Activated T-cell treated with anti-CD3 and anti-CD28 coated beads for 1 hour (primary cell): Measurements from ENCODE around the gene CSRNP3.

Experiments used
- DNase-seq: peaks from one replicate; pipeline ENCODE4 v3.0.0-alpha.2; 2020; ENCODE audit warnings: low read depth

The CSRNP3 gene

GRCh38 chr2:165469417-165469816 lies at the start of gene CSRNP3:
CSRNP3 (plus strand) TSS chr2:165469698; CDS start chr2:165595066, 125,368 bp downstream.
- DNase-seq, result no peak

GRCh38 chr2:165420231-165420630 lies 49.3 kb upstream of the CSRNP3 start:
- DNase-seq, result no peak

GRCh38 chr2:165423081-165423480 lies 46.4 kb upstream of the CSRNP3 start:
- DNase-seq, result no peak

GRCh38 chr2:165425556-165425955 lies 43.9 kb upstream of the CSRNP3 start:
- DNase-seq, result no peak

- no peak for DNase-seq
Measured at GRCh38 chr2:165427686-165428085, 41.8 kb upstream of the CSRNP3 start.

GRCh38 chr2:165428926-165429325 lies 40.6 kb upstream of the CSRNP3 start:
- no peak for DNase-seq

GRCh38 chr2:165431014-165431413 lies 38.5 kb upstream of the CSRNP3 start:
- no peak for DNase-seq

- DNase-seq, result no peak
Measured at GRCh38 chr2:165432234-165432966, 37.1 kb upstream of the CSRNP3 start.

- no peak for DNase-seq
Measured at GRCh38 chr2:165434865-165435496, 34.5 kb upstream of the CSRNP3 start.

GRCh38 chr2:165435611-165436010 lies 33.9 kb upstream of the CSRNP3 start:
- no peak for DNase-seq

- DNase-seq, result no peak
Measured at GRCh38 chr2:165436559-165436958, 32.9 kb upstream of the CSRNP3 start.

GRCh38 chr2:165440367-165440766 lies 29.1 kb upstream of the CSRNP3 start:
- DNase-seq, result no peak

GRCh38 chr2:165443511-165443910 lies 26.0 kb upstream of the CSRNP3 start:
- DNase-seq, result no peak

- DNase-seq, result no peak
Measured at GRCh38 chr2:165448406-165448805, 21.1 kb upstream of the CSRNP3 start.

- DNase-seq, result no peak
Measured at GRCh38 chr2:165450156-165450555, 19.3 kb upstream of the CSRNP3 start.

GRCh38 chr2:165452327-165452726 lies 17.2 kb upstream of the CSRNP3 start:
- DNase-seq, result no peak

- no peak for DNase-seq
Measured at GRCh38 chr2:165453561-165454094, 15.9 kb upstream of the CSRNP3 start.

- no peak for DNase-seq
Measured at GRCh38 chr2:165454905-165455304, 14.6 kb upstream of the CSRNP3 start.

GRCh38 chr2:165456027-165456426 lies 13.5 kb upstream of the CSRNP3 start:
- DNase-seq, result no peak

GRCh38 chr2:165462443-165462842 lies 7.1 kb upstream of the CSRNP3 start:
- no peak for DNase-seq

GRCh38 chr2:165466386-165466785 lies 3.1 kb upstream of the CSRNP3 start:
- DNase-seq, result no peak

- no peak for DNase-seq
Measured at GRCh38 chr2:165467921-165468320, 1.6 kb upstream of the CSRNP3 start.

GRCh38 chr2:165470361-165470760 lies 863 bp downstream of the CSRNP3 start:
- no peak for DNase-seq
